Neuron (in vitro differentiated cells): Measurements from ENCODE around the gene ITPR2.

Source experiments
- H2AFZ ChIP-seq: one replicate; pipeline ENCODE4 v1.6.1; 2013; ENCODE audit warnings: low read depth, mild to moderate bottlenecking, inconsistent platforms, low read length, moderate library complexity
- H3K27me3 ChIP-seq: one replicate; pipeline ENCODE4 v1.6.1; 2013; ENCODE audit warnings: low read length; ENCODE audit not compliant: insufficient read depth
- H3K36me3 ChIP-seq: one replicate; pipeline ENCODE4 v1.6.1; 2013; ENCODE audit warnings: low read length; ENCODE audit not compliant: insufficient read depth
- H3K4me1 ChIP-seq: one replicate; pipeline ENCODE4 v1.6.1; 2013; ENCODE audit warnings: low read length; ENCODE audit not compliant: insufficient read depth
- H3K4me3 ChIP-seq: 2 replicates; pipeline ENCODE4 v1.5.1; 2013; ENCODE audit warnings: mild to moderate bottlenecking, low read length, moderate library complexity
- H3K9me3 ChIP-seq: one replicate; pipeline ENCODE4 v1.6.1; 2013; ENCODE audit warnings: low read length

Gene ITPR2

DNA sequence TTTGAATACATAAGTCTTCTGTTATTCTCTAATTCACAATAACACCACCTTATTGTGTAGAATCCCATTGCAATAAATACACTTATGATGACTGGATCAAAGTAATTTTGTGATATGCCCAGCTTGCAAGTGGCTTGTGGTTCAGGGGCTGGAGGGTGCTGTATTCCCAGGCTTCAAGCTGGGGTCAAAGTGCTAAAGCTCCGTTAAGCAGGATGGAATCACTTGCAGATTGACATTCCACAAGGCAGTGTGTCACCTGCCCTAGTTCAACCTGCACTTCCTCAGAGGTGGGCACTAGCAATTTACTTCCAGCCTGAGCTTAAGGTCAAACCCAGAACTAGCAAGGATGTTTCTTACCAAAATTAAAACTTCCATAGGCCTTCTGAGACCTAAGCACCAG, 471.0 kb downstream of the ITPR2 start:
- Histone ChIP-seq H3K4me1 (peaks cover 4% of the 10 kb centered on the region), H3K27me3 (no peaks in the 10 kb centered on the region), H2AFZ (no peak overlapping the region), H3K4me3 (no peak overlapping the region), H3K36me3 (no peaks in the 10 kb centered on the region), H3K9me3 (no peaks in the 10 kb centered on the region)

DNA sequence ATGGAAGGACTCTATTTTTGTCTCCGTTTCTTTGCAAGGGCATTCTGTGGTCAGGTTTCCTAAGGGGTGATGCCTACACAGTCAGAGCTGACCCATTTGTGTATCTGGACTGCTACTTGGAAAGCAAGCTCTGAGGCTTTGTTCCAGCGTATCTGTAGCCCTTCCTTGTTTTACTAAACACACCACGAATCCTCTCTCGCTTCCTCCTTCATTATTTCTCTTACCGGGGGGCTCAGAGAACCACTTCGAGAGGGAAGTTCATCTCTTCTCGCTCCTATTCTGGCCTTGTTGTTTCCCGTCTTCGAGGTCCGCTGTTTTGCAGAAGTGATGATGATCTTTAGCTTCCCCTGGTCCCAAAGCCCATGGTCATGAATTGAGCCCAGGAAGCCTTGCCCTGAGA, 472.9 kb downstream of the ITPR2 start:
- no peaks in the 10 kb centered on the region for H3K36me3 ChIP-seq
- H2AFZ ChIP-seq = no peak overlapping the region
- H3K4me3 ChIP-seq = no peak overlapping the region
- H3K27me3 ChIP-seq = no peaks in the 10 kb centered on the region
- H3K4me1 ChIP-seq = peaks cover 4% of the 10 kb centered on the region
- H3K9me3 ChIP-seq = no peaks in the 10 kb centered on the region

DNA sequence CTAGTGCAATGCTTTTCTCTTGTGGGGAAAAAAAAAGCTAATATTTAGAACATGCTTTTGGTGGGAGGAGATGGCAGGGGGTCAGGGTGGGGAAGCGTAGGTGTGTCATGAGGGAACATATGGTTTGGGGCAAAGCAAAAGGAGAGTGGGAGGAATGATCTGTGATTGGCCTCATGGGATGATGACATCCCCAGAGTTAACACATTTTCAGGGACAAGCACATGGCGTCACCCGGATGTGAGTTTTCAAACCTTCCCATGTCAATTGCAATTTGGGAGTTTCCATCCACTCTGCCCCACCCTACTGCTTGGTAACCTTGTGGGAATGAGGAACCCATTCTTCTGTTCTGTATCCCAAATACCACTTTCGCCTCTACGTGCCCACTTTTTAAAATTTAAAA, 473.4 kb downstream of the ITPR2 start:
- Histone ChIP-seq H3K9me3 (no peaks in the 10 kb centered on the region), H3K27me3 (no peaks in the 10 kb centered on the region), H2AFZ (no peak overlapping the region), H3K36me3 (no peaks in the 10 kb centered on the region), H3K4me1 (peaks cover 4% of the 10 kb centered on the region), H3K4me3 (no peak overlapping the region)

DNA sequence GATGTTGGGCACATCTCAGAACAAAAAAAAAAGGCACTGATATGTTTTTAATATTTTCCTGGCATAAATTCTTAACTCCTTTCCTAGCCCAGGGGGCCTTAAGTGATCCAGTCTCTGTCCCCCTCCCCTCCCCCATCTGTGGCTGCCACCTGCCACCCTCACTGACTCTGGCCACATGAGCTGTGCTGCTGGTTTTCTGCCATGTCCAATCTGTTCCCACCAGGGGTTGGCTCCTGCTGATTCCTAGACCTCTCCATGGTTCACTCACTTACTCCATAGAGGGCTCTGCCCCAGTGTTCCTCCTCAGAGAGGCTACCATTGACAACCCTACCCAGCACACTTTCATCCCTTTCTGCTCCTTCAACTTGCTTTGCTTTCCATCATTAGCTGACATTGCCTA, 474.3 kb downstream of the ITPR2 start:
- H2AFZ ChIP-seq = no peak overlapping the region

DNA sequence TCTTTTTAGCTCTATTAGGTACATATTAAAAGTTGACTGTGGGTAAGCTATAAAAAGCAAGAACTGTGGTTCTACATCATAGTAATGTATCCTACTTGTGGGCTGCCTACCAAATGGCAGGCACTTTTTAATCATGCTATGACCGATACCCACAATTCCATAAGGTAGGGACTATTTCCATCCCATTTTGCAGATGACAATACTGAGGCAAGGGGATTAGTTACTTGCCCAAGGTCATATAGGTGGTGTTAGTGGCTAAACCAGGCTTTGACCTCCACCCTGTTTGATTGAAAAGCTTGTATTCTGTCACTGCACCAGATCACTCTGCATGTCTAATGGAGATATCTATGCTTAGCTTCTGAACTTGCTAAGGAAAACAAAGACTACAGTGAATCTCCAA, 485.7 kb downstream of the ITPR2 start:
- Histone ChIP-seq H3K9me3 (no peaks in the 10 kb centered on the region), H3K27me3 (no peaks in the 10 kb centered on the region), H3K4me1 (no peaks in the 10 kb centered on the region), H2AFZ (no peak overlapping the region), H3K36me3 (no peaks in the 10 kb centered on the region), H3K4me3 (no peak overlapping the region)

More for the DNA sequence above, 474.3 kb downstream of the ITPR2 start:
- Histone ChIP-seq H3K4me3 (no peak overlapping the region), H3K4me1 (peaks cover 4% of the 10 kb centered on the region), H3K27me3 (no peaks in the 10 kb centered on the region), H3K36me3 (no peaks in the 10 kb centered on the region), H3K9me3 (no peaks in the 10 kb centered on the region)

DNA sequence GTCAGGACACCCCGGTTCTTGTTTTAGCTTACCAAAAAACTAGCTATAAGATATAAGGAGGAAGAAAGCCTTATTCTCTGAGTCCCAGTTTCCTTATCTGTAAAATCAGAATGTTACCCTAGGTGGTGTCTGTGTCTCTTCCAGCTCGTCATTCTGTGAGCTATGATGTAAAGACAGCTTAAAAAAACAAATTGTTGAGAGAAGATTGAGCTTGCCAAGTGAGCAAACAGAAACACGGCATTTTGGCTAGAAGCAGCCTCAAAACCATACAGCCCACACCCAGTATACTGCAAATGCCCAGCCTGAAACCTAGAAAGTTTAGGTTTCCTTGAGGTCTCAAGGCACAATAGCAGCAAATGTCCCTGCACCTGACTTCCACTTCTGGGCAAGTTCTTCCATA, 486.3 kb downstream of the ITPR2 start:
- Histone ChIP-seq H3K27me3 (no peaks in the 10 kb centered on the region), H3K36me3 (no peaks in the 10 kb centered on the region), H3K9me3 (no peaks in the 10 kb centered on the region), H3K4me1 (peaks cover 5% of the 10 kb centered on the region), H3K4me3 (no peak overlapping the region), H2AFZ (no peak overlapping the region)

DNA sequence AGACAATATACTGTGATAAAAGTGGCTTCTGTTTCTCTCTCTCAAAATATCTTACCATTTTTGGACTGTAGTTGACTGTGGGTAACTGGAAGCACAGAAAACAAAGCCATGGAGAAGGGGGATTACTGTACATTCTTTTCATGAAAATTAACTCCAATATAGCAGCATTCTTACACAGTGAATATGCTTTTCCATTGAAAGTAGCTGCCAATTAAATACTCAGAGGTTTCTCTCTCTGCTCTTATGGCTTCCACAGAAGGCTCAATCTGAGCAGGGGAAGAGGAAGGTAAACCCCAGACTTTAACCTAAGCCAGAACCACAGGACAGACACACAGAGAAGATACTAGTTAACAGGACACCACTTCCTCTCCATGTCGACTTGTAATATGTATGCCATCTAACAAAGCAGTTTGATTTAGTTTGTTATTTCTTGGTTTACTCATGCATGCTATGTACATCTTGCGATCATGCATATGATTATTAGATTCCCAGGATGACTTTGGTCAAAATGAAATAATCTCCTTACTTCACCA, 487.5 kb downstream of the ITPR2 start:
- H2AFZ ChIP-seq = no peak overlapping the region
- no peaks in the 10 kb centered on the region for H3K9me3 ChIP-seq
- H3K4me1 ChIP-seq = peaks cover 11% of the 10 kb centered on the region
- no peaks in the 10 kb centered on the region for H3K27me3 ChIP-seq
- no peaks in the 10 kb centered on the region for H3K36me3 ChIP-seq
- H3K4me3 ChIP-seq = no peak overlapping the region

DNA sequence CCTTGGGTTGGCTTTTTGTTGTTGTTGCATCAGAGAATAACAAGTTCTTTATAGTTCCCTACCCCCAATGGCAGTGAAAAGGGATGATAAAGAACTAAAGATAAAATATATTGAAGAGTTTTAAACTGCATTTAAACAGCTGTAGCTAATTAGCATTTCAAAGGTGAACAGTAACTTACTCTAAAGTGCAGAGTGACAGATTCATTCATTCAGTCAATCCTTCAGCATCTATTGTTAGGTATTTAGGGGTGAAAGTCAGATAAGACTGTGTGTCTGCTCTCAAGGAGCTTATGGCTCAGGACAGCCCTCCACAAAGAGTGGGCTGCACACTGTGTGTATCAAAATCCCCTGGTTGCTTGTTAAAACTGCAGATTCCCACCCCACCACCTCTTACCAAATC, 491.5 kb downstream of the ITPR2 start:
- no peak overlapping the region for H3K4me3 ChIP-seq
- no peak overlapping the region for H2AFZ ChIP-seq
- peaks cover 31% of the 10 kb centered on the region for H3K4me1 ChIP-seq
- H3K36me3 ChIP-seq = no peaks in the 10 kb centered on the region
- H3K9me3 ChIP-seq = no peaks in the 10 kb centered on the region
- H3K27me3 ChIP-seq = no peaks in the 10 kb centered on the region

DNA sequence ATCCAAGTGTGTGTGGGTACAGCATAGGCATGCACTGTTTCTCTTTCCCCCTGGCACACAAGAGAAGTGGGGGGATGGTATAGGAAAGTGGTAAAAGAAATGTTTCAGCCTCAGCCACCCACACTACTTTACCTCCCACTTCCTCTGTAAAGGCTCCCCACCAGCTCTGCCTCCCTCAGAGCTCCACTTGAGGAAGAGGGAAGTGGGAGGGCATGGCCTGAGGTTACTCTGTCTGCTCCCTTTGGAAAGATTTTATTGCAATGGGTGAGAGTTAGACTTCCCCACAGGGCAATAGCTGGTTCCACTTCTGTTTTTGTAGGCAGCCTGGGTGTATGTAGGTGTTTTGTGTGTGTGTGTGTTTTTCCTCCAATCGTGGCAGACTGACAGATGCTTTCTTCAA, 492.3 kb downstream of the ITPR2 start:
- Histone ChIP-seq H3K9me3 (no peaks in the 10 kb centered on the region), H3K36me3 (no peaks in the 10 kb centered on the region), H2AFZ (no peak overlapping the region), H3K27me3 (no peaks in the 10 kb centered on the region), H3K4me1 (peaks cover 31% of the 10 kb centered on the region), H3K4me3 (no peak overlapping the region)

DNA sequence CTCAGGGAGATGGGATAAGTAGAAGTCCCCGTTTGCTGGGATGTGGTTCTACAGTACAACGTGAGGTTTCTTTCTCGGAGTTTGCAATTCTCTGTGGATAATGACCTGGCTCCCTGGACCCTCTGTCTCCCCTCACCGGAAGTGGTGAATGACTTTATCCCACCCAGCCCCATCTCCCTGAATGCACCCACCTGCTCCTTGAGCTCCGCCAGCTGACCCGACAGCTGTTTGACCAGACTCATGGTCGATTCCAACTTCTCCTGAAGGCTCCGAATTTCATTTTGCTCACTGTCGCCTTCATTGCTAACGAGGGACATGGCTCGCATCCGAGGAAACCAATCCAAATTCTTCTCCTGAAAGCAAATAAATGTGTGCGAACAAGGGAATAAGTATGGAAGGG, 493.0 kb downstream of the ITPR2 start:
- no peaks in the 10 kb centered on the region for H3K27me3 ChIP-seq
- peaks cover 31% of the 10 kb centered on the region for H3K4me1 ChIP-seq
- H3K4me3 ChIP-seq = no peak overlapping the region
- no peaks in the 10 kb centered on the region for H3K36me3 ChIP-seq
- no peak overlapping the region for H2AFZ ChIP-seq
- H3K9me3 ChIP-seq = no peaks in the 10 kb centered on the region

DNA sequence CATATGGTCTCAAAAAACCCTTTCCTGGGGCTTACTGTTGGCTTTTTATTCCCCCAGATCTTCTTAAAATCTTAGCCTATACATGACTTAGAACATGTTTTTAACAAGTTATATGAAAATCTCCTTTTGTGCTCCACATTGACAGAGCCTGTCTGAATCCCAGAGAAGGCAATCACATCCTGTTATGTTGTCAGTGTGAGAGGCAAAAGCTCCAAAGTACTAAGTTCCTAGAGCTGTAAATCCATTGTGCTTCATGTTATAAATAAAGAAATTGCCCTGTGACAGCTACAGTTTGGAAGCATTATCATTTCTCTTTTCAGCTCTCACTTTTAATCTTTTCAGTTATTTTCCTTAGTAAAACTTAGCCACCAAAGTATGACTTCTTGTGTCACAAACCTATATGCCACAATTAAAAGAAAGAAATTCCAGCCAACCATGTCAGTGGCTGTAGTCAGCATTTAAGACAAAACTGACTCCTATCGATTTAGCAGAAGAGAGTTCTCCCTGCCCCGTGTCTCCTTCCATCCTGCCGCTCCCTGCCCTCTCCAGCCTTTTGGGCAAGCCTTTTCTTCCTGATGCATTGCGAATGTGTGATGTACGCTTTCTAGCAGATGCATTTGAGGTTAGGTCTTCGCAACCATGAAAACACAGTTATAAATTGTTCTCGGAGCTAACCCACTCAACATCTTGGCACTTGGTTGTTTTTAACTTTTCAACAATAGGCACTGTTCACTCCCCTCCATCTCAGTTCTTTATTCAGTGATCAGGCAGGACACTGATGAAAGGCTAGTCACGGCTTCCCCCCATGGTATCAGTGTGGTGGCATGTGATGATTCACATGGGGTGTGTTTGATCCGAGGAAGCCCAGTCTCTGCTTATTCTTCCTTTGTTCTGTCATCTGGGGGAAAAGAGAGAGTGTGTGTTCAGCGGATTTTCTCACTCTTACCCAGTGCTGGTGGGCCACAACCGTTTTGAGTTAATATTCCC, 494.1 kb downstream of the ITPR2 start:
- H2AFZ ChIP-seq = peak overlapping the region; percentile 81
- H3K9me3 ChIP-seq = no peaks in the 10 kb centered on the region
- H3K4me1 ChIP-seq = peaks cover 31% of the 10 kb centered on the region
- peak overlapping the region; percentile 12 for H3K4me3 ChIP-seq
- no peaks in the 10 kb centered on the region for H3K27me3 ChIP-seq
- H3K36me3 ChIP-seq = no peaks in the 10 kb centered on the region

DNA sequence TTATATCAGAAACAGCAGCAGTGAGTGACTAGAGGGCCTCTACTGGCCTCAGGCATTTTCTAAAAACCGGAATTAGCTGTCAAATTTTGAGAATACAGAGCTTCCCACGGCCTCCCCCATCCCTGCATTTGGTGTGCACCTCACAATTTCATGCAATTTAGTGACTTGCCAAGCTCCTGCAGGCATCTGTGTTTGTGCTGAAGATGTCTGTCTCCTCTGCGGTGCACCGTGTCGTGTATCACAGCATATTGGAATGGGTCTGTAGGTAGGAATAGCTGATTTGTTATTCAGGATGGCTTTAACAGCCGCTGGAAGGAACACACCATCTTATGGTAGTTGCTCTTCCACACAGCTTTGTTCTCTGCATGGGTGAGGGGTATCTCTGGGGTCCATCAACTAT, 497.3 kb downstream of the ITPR2 start:
- Histone ChIP-seq H3K27me3 (no peaks in the 10 kb centered on the region), H3K9me3 (no peaks in the 10 kb centered on the region), H2AFZ (no peak overlapping the region), H3K4me1 (peaks cover 20% of the 10 kb centered on the region), H3K4me3 (no peak overlapping the region), H3K36me3 (no peaks in the 10 kb centered on the region)

DNA sequence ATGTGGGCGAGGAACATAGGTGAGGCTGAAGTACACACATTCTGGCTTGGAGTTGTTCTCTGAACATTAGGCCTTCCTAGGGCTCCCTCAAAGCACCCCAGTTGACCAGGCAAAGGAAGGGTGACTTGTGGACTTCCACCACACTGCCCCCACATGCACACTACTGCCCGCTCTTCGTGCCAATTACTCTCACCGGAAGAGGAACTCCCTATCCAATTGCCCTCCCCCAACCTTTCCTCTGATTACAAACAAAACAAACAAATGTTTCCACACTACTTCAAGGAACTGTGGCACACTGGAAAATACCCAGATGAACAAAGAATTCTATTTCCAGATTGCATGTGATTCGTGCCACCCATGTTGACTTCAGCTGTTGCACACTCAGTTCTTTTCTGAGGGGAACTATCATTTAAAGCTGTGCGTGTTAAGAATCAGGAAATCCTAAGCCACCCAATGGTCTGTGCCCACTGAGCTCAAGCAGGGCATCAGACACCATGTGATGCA, 498.3 kb downstream of the ITPR2 start:
- Histone ChIP-seq H3K9me3 (no peaks in the 10 kb centered on the region), H3K36me3 (no peaks in the 10 kb centered on the region), H2AFZ (no peak overlapping the region), H3K4me3 (no peak overlapping the region), H3K4me1 (peaks cover 14% of the 10 kb centered on the region), H3K27me3 (no peaks in the 10 kb centered on the region)
